Neural progenitor cell (in vitro differentiated cells): ENCODE measurements around the gene ATF4. TPM values are rescaled to one million over a fixed set of nuclear protein-coding genes. Genes with fewer than 3 reads are reported as not detected.
A peak's percentile ranks its signal among the peaks of the same experiment; 100 is the strongest.

Experiments used
- DNase-seq: peaks from one replicate; pipeline ENCODE4 v3.0.0-alpha.2; 2016; ENCODE audit warnings: low spot score
- H2AFZ ChIP-seq: fragments of 200-600 bp; sonication (generic); replicated peaks from 2 replicates; pipeline ENCODE4 v1.6.1; 2016; ENCODE audit warnings: antibody characterized with exemption
- H3F3A ChIP-seq: fragments of 200-600 bp; sonication (generic); 2 replicates; pipeline ENCODE4 v1.6.1; 2016; ENCODE audit warnings: antibody characterized with exemption, low read depth
- H3K27ac ChIP-seq: fragments of 200-600 bp; sonication (generic); 2 replicates; pipeline ENCODE4 v1.5.1; 2016; ENCODE audit warnings: mild to moderate bottlenecking
- H3K27me3 ChIP-seq: fragments of 200-600 bp; sonication (generic); 2 replicates; pipeline ENCODE4 v1.6.1; 2016; ENCODE audit warnings: mild to moderate bottlenecking, moderate library complexity
- H3K36me3 ChIP-seq: fragments of 200-600 bp; sonication (generic); 2 replicates; pipeline ENCODE4 v1.5.1; 2016
- H3K4me1 ChIP-seq: fragments of 200-600 bp; sonication (generic); 2 replicates; pipeline ENCODE4 v1.6.1; 2016; ENCODE audit warnings: mixed run types
- H3K4me2 ChIP-seq: fragments of 200-600 bp; sonication (generic); 2 replicates; pipeline ENCODE4 v1.6.1; 2016
- H3K4me3 ChIP-seq: fragments of 200-600 bp; sonication (generic); 2 replicates; pipeline ENCODE4 v1.5.1; 2016
- H3K79me2 ChIP-seq: fragments of 200-600 bp; sonication (generic); 2 replicates; pipeline ENCODE4 v1.6.1; 2016; ENCODE audit warnings: low read depth
- H3K9ac ChIP-seq: fragments of 200-600 bp; sonication (generic); 2 replicates; pipeline ENCODE4 v1.6.1; 2016
- H3K9me3 ChIP-seq: fragments of 200-600 bp; sonication (generic); 2 replicates; pipeline ENCODE4 v1.5.1; 2016; ENCODE audit warnings: low read depth
- H4K20me1 ChIP-seq: fragments of 200-600 bp; sonication (generic); 2 replicates; pipeline ENCODE4 v1.6.1; 2016; ENCODE audit warnings: low read depth
- H3K27ac Mint-ChIP-seq: 3 replicates; pipeline ENCODE4 v1.8.0; 2021; ENCODE audit warnings: mixed read lengths
- H3K27me3 Mint-ChIP-seq: 2 replicates; pipeline ENCODE4 v1.8.0; 2022; ENCODE audit warnings: low read depth, mild to moderate bottlenecking, inconsistent platforms, moderate library complexity, mixed read lengths; ENCODE audit not compliant: insufficient read depth
- H3K36me3 Mint-ChIP-seq: 3 replicates; pipeline ENCODE4 v1.8.0; 2021; ENCODE audit warnings: mixed read lengths
- H3K4me1 Mint-ChIP-seq: 3 replicates; pipeline ENCODE4 v1.8.0; 2021; ENCODE audit warnings: mixed read lengths
- H3K4me3 Mint-ChIP-seq: 3 replicates; pipeline ENCODE4 v1.8.0; 2021; ENCODE audit warnings: mild to moderate bottlenecking, moderate library complexity, mixed read lengths
- H3K9me3 Mint-ChIP-seq: 3 replicates; pipeline ENCODE4 v1.8.0; 2020; ENCODE audit warnings: mixed read lengths
- EZH2 ChIP-seq: fragments of 200-600 bp; sonication (generic); IDR thresholded peaks from 2 replicates; pipeline ENCODE4 v1.6.1; 2017; ENCODE audit warnings: antibody characterized with exemption, mild to moderate bottlenecking, moderate library complexity
- EZH2phosphoT487 ChIP-seq: fragments of 200-600 bp; sonication (generic); IDR thresholded peaks from 2 replicates; pipeline ENCODE4 v1.6.1; 2017; ENCODE audit warnings: antibody characterized with exemption
- total RNA-seq: library from RNA; depleted of rRNA; stranded (reverse); fragments of >200 nt; gene quantifications from 2 replicates; pipeline ENCODE4 v1.2.3, GENCODE V29; 2015; ENCODE audit warnings: low replicate concordance
- TF ChIP-seq, protein P1 (sequence below): fragments of 200-600 bp; sonication (generic); IDR thresholded peaks from 2 replicates; pipeline ENCODE4 v1.5.1; 2017; ENCODE audit warnings: antibody characterized with exemption, mild to moderate bottlenecking

The ATF4 gene
- total RNA-seq, 1 donor from 2014 or later: 189 TPM

DNA sequence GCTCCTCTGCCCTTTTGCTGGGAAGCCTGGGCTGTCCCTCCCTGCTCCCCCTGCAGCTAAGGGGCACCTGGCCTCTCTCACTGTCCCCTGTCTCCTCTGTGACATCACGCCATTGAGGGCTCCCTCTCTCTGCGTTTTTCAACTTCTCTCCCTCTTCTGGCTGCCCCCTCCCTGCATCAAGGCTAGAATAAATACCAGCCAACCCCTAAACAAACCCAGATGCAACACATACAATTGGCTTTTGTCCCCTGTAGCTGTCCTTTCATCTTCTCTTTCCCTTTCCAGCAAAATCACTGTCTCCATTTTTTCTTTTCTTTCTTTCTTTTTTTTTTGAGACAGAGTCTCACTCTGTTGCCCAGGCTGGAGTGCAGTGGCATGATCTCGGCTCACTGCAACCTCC is 21.6 kb upstream of the ATF4 start:
- Histone ChIP-seq H2AFZ (no peak overlapping the region), H3K79me2 (peaks cover 14% of the 10 kb centered on the region), H3F3A (peaks cover 33% of the 10 kb centered on the region), H3K9ac (no peak overlapping the region), H4K20me1 (peaks cover 13% of the 10 kb centered on the region), H3K4me3 (no peak overlapping the region), H3K36me3 (no peaks in the 10 kb centered on the region), H3K27ac (no peak overlapping the region), H3K4me1 (peaks cover 41% of the 10 kb centered on the region), H3K4me2 (peak overlapping the region; percentile 7), H3K27me3 (peaks cover 18% of the 10 kb centered on the region), H3K9me3 (no peaks in the 10 kb centered on the region)
- Mint-ChIP-seq H3K36me3 (peaks cover 3% of the 10 kb centered on the region), H3K4me1 (peaks cover 56% of the 10 kb centered on the region), H3K9me3 (no peaks in the 10 kb centered on the region), H3K27me3 (peaks cover 7% of the 10 kb centered on the region), H3K27ac (peak overlapping the region; percentile 39), H3K4me3 (peak overlapping the region; percentile 71)
- DNase-seq: peak; percentile 53
- TF ChIP-seq EZH2phosphoT487 (no peak), EZH2 (no peak)
- TF ChIP-seq, protein P1, sequence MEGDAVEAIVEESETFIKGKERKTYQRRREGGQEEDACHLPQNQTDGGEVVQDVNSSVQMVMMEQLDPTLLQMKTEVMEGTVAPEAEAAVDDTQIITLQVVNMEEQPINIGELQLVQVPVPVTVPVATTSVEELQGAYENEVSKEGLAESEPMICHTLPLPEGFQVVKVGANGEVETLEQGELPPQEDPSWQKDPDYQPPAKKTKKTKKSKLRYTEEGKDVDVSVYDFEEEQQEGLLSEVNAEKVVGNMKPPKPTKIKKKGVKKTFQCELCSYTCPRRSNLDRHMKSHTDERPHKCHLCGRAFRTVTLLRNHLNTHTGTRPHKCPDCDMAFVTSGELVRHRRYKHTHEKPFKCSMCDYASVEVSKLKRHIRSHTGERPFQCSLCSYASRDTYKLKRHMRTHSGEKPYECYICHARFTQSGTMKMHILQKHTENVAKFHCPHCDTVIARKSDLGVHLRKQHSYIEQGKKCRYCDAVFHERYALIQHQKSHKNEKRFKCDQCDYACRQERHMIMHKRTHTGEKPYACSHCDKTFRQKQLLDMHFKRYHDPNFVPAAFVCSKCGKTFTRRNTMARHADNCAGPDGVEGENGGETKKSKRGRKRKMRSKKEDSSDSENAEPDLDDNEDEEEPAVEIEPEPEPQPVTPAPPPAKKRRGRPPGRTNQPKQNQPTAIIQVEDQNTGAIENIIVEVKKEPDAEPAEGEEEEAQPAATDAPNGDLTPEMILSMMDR: no peak

DNA sequence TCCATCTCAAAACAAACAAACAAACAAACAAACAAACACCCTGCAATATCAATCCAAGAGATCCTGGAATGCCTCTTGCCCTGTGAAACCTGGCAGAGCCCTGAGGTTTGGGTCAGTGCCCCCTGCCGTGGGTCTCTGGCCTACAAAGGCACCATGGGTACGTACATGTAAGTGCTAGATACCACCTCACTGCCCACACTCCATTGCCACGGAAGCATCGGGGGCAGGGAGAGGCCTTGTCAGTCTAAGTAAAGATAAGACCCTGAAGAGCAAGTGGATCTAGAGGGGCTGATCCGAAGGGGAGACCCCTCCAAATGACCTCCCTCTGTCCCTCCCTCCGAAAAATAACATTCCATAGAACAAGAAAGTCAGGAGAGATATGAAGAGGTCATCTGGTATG is 20.3 kb upstream of the ATF4 start:
- peaks cover 21% of the 10 kb centered on the region for H4K20me1 ChIP-seq
- H3K4me1 Mint-ChIP-seq: peaks cover 56% of the 10 kb centered on the region
- peaks cover 9% of the 10 kb centered on the region for H3K27me3 Mint-ChIP-seq
- peaks cover 22% of the 10 kb centered on the region for H3K79me2 ChIP-seq
- no peak for DNase-seq
- no peak overlapping the region for H3K27ac ChIP-seq
- peaks cover 12% of the 10 kb centered on the region for H3K27me3 ChIP-seq
- no peak overlapping the region for H3K27ac Mint-ChIP-seq
- H3K4me1 ChIP-seq: peaks cover 41% of the 10 kb centered on the region
- H3K4me2 ChIP-seq: no peak overlapping the region
- H3F3A ChIP-seq: peaks cover 33% of the 10 kb centered on the region
- peaks cover 7% of the 10 kb centered on the region for H3K36me3 Mint-ChIP-seq
- no peak overlapping the region for H3K9ac ChIP-seq
- no peak overlapping the region for H2AFZ ChIP-seq
- H3K9me3 Mint-ChIP-seq: no peaks in the 10 kb centered on the region
- no peak overlapping the region for H3K4me3 ChIP-seq
- no peaks in the 10 kb centered on the region for H3K36me3 ChIP-seq
- no peaks in the 10 kb centered on the region for H3K9me3 ChIP-seq
- H3K4me3 Mint-ChIP-seq: no peak overlapping the region
- TF ChIP-seq EZH2phosphoT487 (no peak), EZH2 (no peak)
- TF ChIP-seq, protein P1: no peak

DNA sequence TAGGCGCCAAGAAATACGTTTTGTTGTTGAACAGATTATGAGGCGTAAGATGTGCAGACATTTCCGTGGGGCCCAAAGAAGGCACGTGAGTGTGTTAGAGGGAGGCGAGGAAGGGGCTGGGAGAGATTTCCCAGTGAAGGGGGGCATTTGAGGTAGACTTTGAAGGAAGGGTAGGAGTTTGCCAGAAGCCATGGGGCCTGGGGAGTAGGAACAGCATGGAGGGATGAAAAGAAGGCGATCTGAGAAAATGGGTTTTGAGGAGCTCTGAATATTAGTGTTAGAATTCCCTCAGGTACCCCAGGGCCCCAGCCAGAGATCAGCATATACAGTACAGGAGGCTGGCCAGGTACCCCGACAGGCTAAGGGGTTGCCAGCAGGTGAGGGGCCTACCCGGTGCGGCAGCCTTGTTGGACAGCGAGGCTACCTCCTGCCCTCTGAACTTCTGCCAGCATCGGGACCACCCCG is 18.7 kb upstream of the ATF4 start:
- peak overlapping the region; percentile 80 for H3K27ac ChIP-seq
- H4K20me1 ChIP-seq: peaks cover 29% of the 10 kb centered on the region
- TF ChIP-seq, protein P1: no peak
- TF ChIP-seq EZH2: no peak
- TF ChIP-seq EZH2phosphoT487: no peak
- H3K27me3 ChIP-seq: peaks cover 21% of the 10 kb centered on the region
- H3K9me3 ChIP-seq: no peaks in the 10 kb centered on the region
- peak overlapping the region; percentile 11 for H3K27ac Mint-ChIP-seq
- H3K4me1 Mint-ChIP-seq: peaks cover 49% of the 10 kb centered on the region
- peaks cover 20% of the 10 kb centered on the region for H3F3A ChIP-seq
- no peaks in the 10 kb centered on the region for H3K9me3 Mint-ChIP-seq
- H3K79me2 ChIP-seq: peaks cover 22% of the 10 kb centered on the region
- peak overlapping the region; percentile 83 for H3K4me3 ChIP-seq
- H3K4me3 Mint-ChIP-seq: peak overlapping the region; percentile 97
- H3K36me3 ChIP-seq: no peaks in the 10 kb centered on the region
- H3K4me2 ChIP-seq: peak overlapping the region; percentile 94
- no peak for DNase-seq
- peaks cover 19% of the 10 kb centered on the region for H3K36me3 Mint-ChIP-seq
- H3K4me1 ChIP-seq: peaks cover 37% of the 10 kb centered on the region
- H3K9ac ChIP-seq: no peak overlapping the region
- peaks cover 9% of the 10 kb centered on the region for H3K27me3 Mint-ChIP-seq
- peak overlapping the region; percentile 12 for H2AFZ ChIP-seq
